Measurements from ENCODE around the gene IP6K3. TPM values are rescaled to one million over a fixed set of nuclear protein-coding genes. Genes with fewer than 3 reads are reported as not detected.

Gene IP6K3
- total and polyA plus RNA-seq, 2 donors (not counting 1 experiment from before 2014, with no cell fraction given): not detected

DNA sequence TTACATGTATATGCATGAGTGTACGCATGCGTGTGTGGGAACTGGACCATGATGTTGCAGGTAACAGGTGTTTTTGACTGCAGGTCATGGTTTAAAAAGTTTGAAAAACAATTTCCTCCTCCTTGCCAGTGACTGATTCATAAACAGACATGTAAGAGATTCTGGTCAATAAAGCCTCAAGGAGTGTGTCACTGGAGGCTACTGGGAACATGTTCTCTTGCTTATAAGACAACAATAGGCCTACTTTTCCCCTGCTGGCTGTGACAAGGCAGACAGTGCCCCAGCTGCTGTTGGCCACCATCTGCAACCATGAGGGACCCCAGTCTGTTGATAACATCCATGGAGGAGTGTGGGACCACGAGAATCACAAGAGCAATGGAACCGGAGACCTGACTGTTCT, 29.5 kb upstream of the IP6K3 start:
- WGBS (ENCODE audit: insufficient coverage): 90% methylated on average over 2 of the region's 4 CpGs
- no peak overlapping the region for H3K27ac ChIP-seq (ENCODE audit: low read length in 2 of 2)
- CTCF ChIA-PET: no interaction called here
- no peaks in the 10 kb centered on the region for H3K9me3 Mint-ChIP-seq (ENCODE audit: insufficient read depth)
- H3K4me1 Mint-ChIP-seq: peaks cover 6% of the 10 kb centered on the region
- peaks cover 5 to 84% of the 10 kb centered on the region in 2 experiments for H3K36me3 ChIP-seq (replicated peaks in 1 of 2; ENCODE audit: control extremely low read depth in 1 of 2, control insufficient read depth in 1 of 2, extremely low read depth in 1 of 2, insufficient read depth in 2 of 2, low read length in 1 of 2)
- no peak overlapping the region for H3K9ac ChIP-seq (ENCODE audit: low read length)
- H2AFZ ChIP-seq (ENCODE audit: insufficient read depth, low read depth, low read length, poor library complexity, severe bottlenecking): no peak overlapping the region
- no peak overlapping the region for H3K27ac Mint-ChIP-seq
- no peak for TF ChIP-seq EZH2 (IDR thresholded peaks at IDR 0.05; ENCODE audit: borderline replicate concordance, insufficient read depth, low read depth, low read length, poor library complexity, severe bottlenecking)
- TF ChIP-seq, protein P1, sequence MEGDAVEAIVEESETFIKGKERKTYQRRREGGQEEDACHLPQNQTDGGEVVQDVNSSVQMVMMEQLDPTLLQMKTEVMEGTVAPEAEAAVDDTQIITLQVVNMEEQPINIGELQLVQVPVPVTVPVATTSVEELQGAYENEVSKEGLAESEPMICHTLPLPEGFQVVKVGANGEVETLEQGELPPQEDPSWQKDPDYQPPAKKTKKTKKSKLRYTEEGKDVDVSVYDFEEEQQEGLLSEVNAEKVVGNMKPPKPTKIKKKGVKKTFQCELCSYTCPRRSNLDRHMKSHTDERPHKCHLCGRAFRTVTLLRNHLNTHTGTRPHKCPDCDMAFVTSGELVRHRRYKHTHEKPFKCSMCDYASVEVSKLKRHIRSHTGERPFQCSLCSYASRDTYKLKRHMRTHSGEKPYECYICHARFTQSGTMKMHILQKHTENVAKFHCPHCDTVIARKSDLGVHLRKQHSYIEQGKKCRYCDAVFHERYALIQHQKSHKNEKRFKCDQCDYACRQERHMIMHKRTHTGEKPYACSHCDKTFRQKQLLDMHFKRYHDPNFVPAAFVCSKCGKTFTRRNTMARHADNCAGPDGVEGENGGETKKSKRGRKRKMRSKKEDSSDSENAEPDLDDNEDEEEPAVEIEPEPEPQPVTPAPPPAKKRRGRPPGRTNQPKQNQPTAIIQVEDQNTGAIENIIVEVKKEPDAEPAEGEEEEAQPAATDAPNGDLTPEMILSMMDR (IDR thresholded peaks at IDR 0.05): no peak
- H3K4me2 ChIP-seq (replicated peaks; ENCODE audit: low read depth, low read length, poor library complexity, severe bottlenecking): no peak overlapping the region
- H3K79me2 ChIP-seq (ENCODE audit: control insufficient read depth, insufficient read depth, low read length): peaks cover 13% of the 10 kb centered on the region
- H3K4me3 Mint-ChIP-seq: no peak overlapping the region
- peaks cover 0 to 6% of the 10 kb centered on the region in 2 donors for H3K4me1 ChIP-seq (ENCODE audit: control insufficient read depth in 2 of 2, insufficient read depth in 2 of 2, low read length in 2 of 2)
- intact Hi-C loops (cut with micrococcal nuclease): no loop called here
- H3K27me3 ChIP-seq (replicated peaks in 1 of 4; ENCODE audit: control extremely low read depth in 1 of 4, control insufficient read depth in 3 of 4, insufficient read depth in 4 of 4, low read length in 3 of 4): no peaks in the 10 kb centered on the region
- DNase-seq (no peak), ATAC-seq (ENCODE audit: low read depth) (no peak)
- H3K27me3 Mint-ChIP-seq: no peaks in the 10 kb centered on the region
- H4K20me1 ChIP-seq (ENCODE audit: control insufficient read depth, insufficient read depth, low read length, poor library complexity, severe bottlenecking): peaks cover 68% of the 10 kb centered on the region
- no peak overlapping the region for H3K4me3 ChIP-seq (ENCODE audit: control extremely low read depth in 1 of 5, extremely low read depth in 1 of 5, insufficient read depth in 1 of 5, low read depth in 2 of 5, low read length in 4 of 5)
- POLR2A ChIA-PET: no interaction called here
- no peaks in the 10 kb centered on the region for H3K9me3 ChIP-seq (ENCODE audit: control extremely low read depth in 1 of 3, control insufficient read depth in 2 of 3, insufficient read depth in 1 of 3, low read length in 2 of 3)

GRCh38 chr6:33774774-33775173, 28.1 kb upstream of the IP6K3 start:
- H3K4me1 ChIP-seq (ENCODE audit: control insufficient read depth in 2 of 2, insufficient read depth in 2 of 2, low read length in 2 of 2): peaks cover 0 to 6% of the 10 kb centered on the region in 2 donors
- no peaks in the 10 kb centered on the region for H3K9me3 ChIP-seq (ENCODE audit: control extremely low read depth in 1 of 3, control insufficient read depth in 2 of 3, insufficient read depth in 1 of 3, low read length in 2 of 3)
- Mint-ChIP-seq H3K4me3 (no peak overlapping the region), H3K27ac (no peak overlapping the region), H3K4me1 (peaks cover 8% of the 10 kb centered on the region), H3K9me3 (ENCODE audit: insufficient read depth) (no peaks in the 10 kb centered on the region), H3K27me3 (no peaks in the 10 kb centered on the region)
- H2AFZ ChIP-seq (ENCODE audit: insufficient read depth, low read depth, low read length, poor library complexity, severe bottlenecking): no peak overlapping the region
- intact Hi-C loops (cut with micrococcal nuclease): no loop called here
- ChIA-PET POLR2A (interaction anchor here (0.6 to 0.7 kb wide), 2 partner anchors 38 to 582 kb away, joined by 3 to 5 read pairs; no protein-coding TSS in a partner anchor), CTCF (interaction anchor here (0.7 to 8.1 kb wide), 3 partner anchors 11 to 659 kb away, joined by 3 to 48 read pairs (median 3); partner anchors contain the start of gene LEMD2)
- no peak overlapping the region for H3K9ac ChIP-seq (ENCODE audit: low read length)
- ATAC-seq (ENCODE audit: low read depth) (no peak), DNase-seq (no peak)
- H3K27ac ChIP-seq (ENCODE audit: low read length in 2 of 2): no peak overlapping the region
- no peak for TF ChIP-seq EZH2 (IDR thresholded peaks at IDR 0.05; ENCODE audit: borderline replicate concordance, insufficient read depth, low read depth, low read length, poor library complexity, severe bottlenecking)
- TF ChIP-seq, protein P1 (IDR thresholded peaks at IDR 0.05): no peak
- no peaks in the 10 kb centered on the region for H3K27me3 ChIP-seq (replicated peaks in 1 of 4; ENCODE audit: control extremely low read depth in 1 of 4, control insufficient read depth in 3 of 4, insufficient read depth in 4 of 4, low read length in 3 of 4)
- H3K79me2 ChIP-seq (ENCODE audit: control insufficient read depth, insufficient read depth, low read length): peaks cover under 1% of the 10 kb centered on the region
- no peak overlapping the region for H3K4me3 ChIP-seq (ENCODE audit: control extremely low read depth in 1 of 5, extremely low read depth in 1 of 5, insufficient read depth in 1 of 5, low read depth in 2 of 5, low read length in 4 of 5)
- H3K36me3 ChIP-seq (replicated peaks in 1 of 2; ENCODE audit: control extremely low read depth in 1 of 2, control insufficient read depth in 1 of 2, extremely low read depth in 1 of 2, insufficient read depth in 2 of 2, low read length in 1 of 2): peaks cover 5 to 70% of the 10 kb centered on the region in 2 experiments
- 90% methylated on average over 2 of the region's 3 CpGs for WGBS (ENCODE audit: insufficient coverage)
- H4K20me1 ChIP-seq (ENCODE audit: control insufficient read depth, insufficient read depth, low read length, poor library complexity, severe bottlenecking): peaks cover 62% of the 10 kb centered on the region
- H3K4me2 ChIP-seq (replicated peaks; ENCODE audit: low read depth, low read length, poor library complexity, severe bottlenecking): no peak overlapping the region
